HCT116 (cell line): ENCODE results near the gene FEM1B. TPM values are rescaled to one million over a fixed set of nuclear protein-coding genes. Genes with fewer than 3 reads are reported as not detected.

Experiments
- ATAC-seq: fragments of 200-7000 bp; cut with Tn5 transposase; 2 replicates; pipeline ENCODE4 v1.9.1; 2020; ENCODE audit warnings: mild to moderate bottlenecking, moderate library complexity
- BruUV-seq: library from RNA; stranded (reverse); fragments of 400-500 nt; replicated peaks from 2 replicates; lab custom pipeline; 2021; lab: Mats Ljungman, UMichigan
- CTCF ChIA-PET: fragments of 300-600 bp; sonication (Branson Sonifier 250); formaldehyde crosslinking; loops from one replicate; lab custom pipeline; 2021; ENCODE audit warnings: antibody characterized with exemption; lab: Charles Lee
- POLR2A ChIA-PET: fragments of 300-600, 350-600 bp; sonication (Branson Sonifier 250); formaldehyde crosslinking; loops from one replicate; lab custom pipeline; 2021; ENCODE audit warnings: antibody characterized with exemption; lab: Charles Lee
- RAD21 ChIA-PET, 2 experiments: fragments of 300-600 bp; sonication (Branson Sonifier 250); formaldehyde crosslinking; loops; one replicate each; lab custom pipeline; 2023; ENCODE audit warnings: low total read pairs in 2 of 2; ENCODE audit not compliant: uncharacterized antibody in 2 of 2, unreplicated experiment in 2 of 2, low non-redundant PET in 1 of 2; lab: Charles Lee
- DNase-seq: peaks from one replicate; pipeline ENCODE4 v3.0.0-alpha.2; 2010; ENCODE audit warnings: low read depth, low spot score
- H2AFZ ChIP-seq: fragments of 200-600 bp; shearing (Covaris generic), sonication (generic); 2 replicates; pipeline ENCODE4 v1.6.1; 2017; ENCODE audit warnings: low read depth, mixed run types, mixed read lengths, antibody characterized with exemption, low read length; ENCODE audit not compliant: poor library complexity, severe bottlenecking
- H3K27ac ChIP-seq: 2 replicates; pipeline ENCODE4 v1.5.1; 2012; ENCODE audit warnings: low read depth, low read length
- H3K27me3 ChIP-seq: fragments of 200-600 bp; sonication (generic); 2 replicates; pipeline ENCODE4 v1.6.1; 2016; ENCODE audit warnings: mixed run types, low read length, mixed read lengths; ENCODE audit not compliant: insufficient read depth
- H3K36me3 ChIP-seq, 2 experiments: fragments of 200-500 bp in 1 of 2; fragments of 200-600 bp in 1 of 2; sonication (Bioruptor generic) in 1 of 2; sonication (generic) in 1 of 2; 2 replicates each; pipeline versions ENCODE4 v1.5.1 to v1.6.1; 2014 to 2016; ENCODE audit warnings: low read length in 2 of 2, inconsistent platforms in 1 of 2, mixed read lengths in 1 of 2, mixed run types in 1 of 2; ENCODE audit not compliant: insufficient read depth in 2 of 2, control insufficient read depth in 1 of 2
- H3K4me1 ChIP-seq, 2 experiments: fragments of 200-600 bp in 1 of 2; sonication (generic) in 1 of 2; 2 replicates each; pipeline versions ENCODE4 v1.5.1 to v1.6.1; 2012 to 2017; ENCODE audit warnings: low read length in 2 of 2, inconsistent platforms in 1 of 2, mild to moderate bottlenecking in 1 of 2, mixed read lengths in 1 of 2, mixed run types in 1 of 2, moderate library complexity in 1 of 2; ENCODE audit not compliant: insufficient read depth in 2 of 2, control insufficient read depth in 1 of 2
- H3K4me2 ChIP-seq: fragments of 200-600 bp; sonication (generic); 2 replicates; pipeline ENCODE4 v1.6.1; 2017; ENCODE audit warnings: mixed run types, low read length, mixed read lengths
- H3K4me3 ChIP-seq, 2 experiments: fragments of 200-600 bp in 1 of 2; sonication (generic) in 1 of 2; replicated peaks in 1 of 2; 2 replicates each; pipeline ENCODE4 v1.5.1; 2011 to 2016; ENCODE audit warnings: low read length in 2 of 2, control low read depth in 1 of 2, low read depth in 1 of 2, mild to moderate bottlenecking in 1 of 2, mixed read lengths in 1 of 2, mixed run types in 1 of 2
- H3K79me2 ChIP-seq: fragments of 200-600 bp; sonication (generic); 2 replicates; pipeline ENCODE4 v1.6.1; 2017; ENCODE audit warnings: mild to moderate bottlenecking, mixed run types, low read length, moderate library complexity, mixed read lengths; ENCODE audit not compliant: insufficient read depth
- H3K9ac ChIP-seq: fragments of 200-600 bp; sonication (generic); 2 replicates; pipeline ENCODE4 v1.6.1; 2016; ENCODE audit warnings: low read length, mixed read lengths
- H3K9me2 ChIP-seq: fragments of 200-600 bp; sonication (generic), shearing (Covaris generic); 2 replicates; pipeline ENCODE4 v1.6.1; 2017; ENCODE audit warnings: mixed run types, mild to moderate bottlenecking, moderate library complexity; ENCODE audit not compliant: insufficient read depth
- H3K9me3 ChIP-seq, 2 experiments: fragments of 200-500 bp in 1 of 2; fragments of 200-600 bp in 1 of 2; sonication (Bioruptor generic) in 1 of 2; sonication (generic) in 1 of 2; 2 replicates each; pipeline ENCODE4 v1.6.1; 2014 to 2017; ENCODE audit warnings: low read length in 2 of 2, mixed read lengths in 2 of 2, inconsistent platforms in 1 of 2, low read depth in 1 of 2, mild to moderate bottlenecking in 1 of 2, mixed run types in 1 of 2, moderate library complexity in 1 of 2; ENCODE audit not compliant: control insufficient read depth in 1 of 2, insufficient read depth in 1 of 2
- H4K20me1 ChIP-seq: fragments of 200-600 bp; sonication (generic), shearing (Covaris generic); 2 replicates; pipeline ENCODE4 v1.6.1; 2017; ENCODE audit warnings: mixed run types, mild to moderate bottlenecking, moderate library complexity; ENCODE audit not compliant: insufficient read depth
- ATF3 ChIP-seq: IDR thresholded peaks from 2 replicates; pipeline ENCODE4 v1.6.1; 2012
- CEBPB ChIP-seq: IDR thresholded peaks from 2 replicates; pipeline ENCODE4 v1.6.1; 2012; ENCODE audit warnings: low read depth
- CTCF ChIP-seq, 3 experiments: fragments of 200-600 bp in 1 of 3; sonication (generic) in 1 of 3; IDR thresholded peaks in 2 of 3; conservative IDR thresholded peaks in 1 of 3; 2 replicates each; pipeline ENCODE4 v1.5.1; 2012 to 2017; ENCODE audit warnings: low read depth in 2 of 3, low read length in 2 of 3, antibody characterized with exemption in 1 of 3, borderline replicate concordance in 1 of 3, control low read depth in 1 of 3, mild to moderate bottlenecking in 1 of 3, mixed read lengths in 1 of 3, mixed run types in 1 of 3, moderate library complexity in 1 of 3; ENCODE audit not compliant: insufficient read depth in 1 of 3
- EGR1 ChIP-seq: IDR thresholded peaks from 2 replicates; pipeline ENCODE4 v1.6.1; 2012; ENCODE audit warnings: low read depth
- ELF1 ChIP-seq: IDR thresholded peaks from 2 replicates; pipeline ENCODE4 v1.6.1; 2012; ENCODE audit warnings: low read depth, borderline replicate concordance
- EZH2 ChIP-seq: fragments of 200-600 bp; sonication (generic); IDR thresholded peaks from 2 replicates; pipeline ENCODE4 v1.6.1; 2017; ENCODE audit warnings: antibody characterized with exemption, mixed run types
- EZH2phosphoT487 ChIP-seq: fragments of 200-600 bp; IDR thresholded peaks from 2 replicates; pipeline ENCODE4 v1.6.1; 2018; ENCODE audit warnings: antibody characterized with exemption, borderline replicate concordance
- JUND ChIP-seq: IDR thresholded peaks from 2 replicates; pipeline ENCODE4 v1.6.1; 2012
- MAX ChIP-seq: IDR thresholded peaks from 2 replicates; pipeline ENCODE4 v1.6.1; 2012
- POLR2A ChIP-seq: IDR thresholded peaks from 2 replicates; pipeline ENCODE4 v1.7.0; 2011; ENCODE audit warnings: borderline replicate concordance; ENCODE audit not compliant: insufficient read depth, insufficient read length; ENCODE audit errors: extremely low read depth
- POLR2AphosphoS5 ChIP-seq: IDR thresholded peaks from 2 replicates; pipeline ENCODE4 v1.6.1; 2011; ENCODE audit warnings: mild to moderate bottlenecking, low read depth, low read length, moderate library complexity
- RAD21 ChIP-seq: IDR thresholded peaks from 2 replicates; pipeline ENCODE4 v1.6.1; 2012; ENCODE audit warnings: low read depth, mild to moderate bottlenecking
- SIN3A ChIP-seq: IDR thresholded peaks from 2 replicates; pipeline ENCODE4 v1.6.1; 2012; ENCODE audit warnings: low read depth
- SP1 ChIP-seq: IDR thresholded peaks from 2 replicates; pipeline ENCODE4 v1.6.1; 2012; ENCODE audit warnings: low read depth
- TCF7L2 ChIP-seq: IDR thresholded peaks from 2 replicates; pipeline ENCODE4 v1.7.0; 2011; ENCODE audit warnings: borderline replicate concordance, inconsistent platforms; ENCODE audit not compliant: insufficient read depth, insufficient read length; ENCODE audit errors: extremely low read depth
- YY1 ChIP-seq: IDR thresholded peaks from 2 replicates; pipeline ENCODE4 v1.6.1; 2011; ENCODE audit warnings: low read length, low read depth, moderate library complexity, mild to moderate bottlenecking; ENCODE audit not compliant: insufficient replicate concordance; ENCODE audit errors: extremely low read depth
- ZBTB33 ChIP-seq: IDR thresholded peaks from 2 replicates; pipeline ENCODE4 v1.6.1; 2011; ENCODE audit warnings: mild to moderate bottlenecking, low read length, moderate library complexity; ENCODE audit not compliant: insufficient replicate concordance; ENCODE audit errors: extremely low read depth
- ZFX ChIP-seq: fragments of 450-650 bp; IDR thresholded peaks from 2 replicates; pipeline ENCODE4 v1.6.1; 2017
- intact Hi-C: fragments of 100-400 bp; cut with micrococcal nuclease; formaldehyde crosslinking; loops from 2 replicates; pipeline ENCODE4 v1.10.0; 2022
- total RNA-seq: library from RNA; stranded (reverse); gene quantifications from one replicate; pipeline ENCODE4 v1.2.1, GENCODE V29; 2021; ENCODE audit not compliant: unreplicated experiment

FEM1B gene
- total RNA-seq, 1 experiment from 2014 or later, result 39.7 TPM

- H3K27ac ChIP-seq, result peak overlapping the region; percentile 95
- H3K4me3 ChIP-seq, result peak overlapping the region; percentile 78 to 93
- peaks cover 15 to 36% of the 10 kb centered on the region in 2 experiments for H3K4me1 ChIP-seq
- DNase-seq (no peak), ATAC-seq (no peak)
- H3K79me2 ChIP-seq, result peaks cover 54% of the 10 kb centered on the region
- no TSS peak for BruUV-seq
- intact Hi-C loops, result no loop called here
- H3K36me3 ChIP-seq, result 0 out of 4 replicates have a peak, but pooled peaks cover 2 to 9% of the 10 kb centered on the region in 2 experiments
- TF ChIP-seq EGR1, result no peak
- TF ChIP-seq CEBPB, result no peak
- TF ChIP-seq ZFX, result peak; percentile 72
- no peak for TF ChIP-seq YY1
- TF ChIP-seq SP1, result no peak
- no peak for TF ChIP-seq SIN3A
- no peak for TF ChIP-seq ZBTB33
- no peak for TF ChIP-seq MAX
- no peak for TF ChIP-seq POLR2AphosphoS5
- TF ChIP-seq EZH2phosphoT487, result no peak
- no peak for TF ChIP-seq JUND
- no peak for TF ChIP-seq EZH2
- TF ChIP-seq ATF3, result no peak
- TF ChIP-seq RAD21, result no peak
- TF ChIP-seq CTCF (IDR thresholded peaks at IDR 0.05 in 2 of 3, conservative IDR thresholded peaks at IDR 0.05 in 1 of 3; ENCODE audit: borderline replicate concordance in 1 of 3, insufficient read depth in 1 of 3, low read depth in 2 of 3, low read length in 2 of 3), result peak in 2 of 3 experiments; percentile 20 to 30; a peak in 2 of 6 replicates
- TF ChIP-seq POLR2A, result no peak
- no peak for TF ChIP-seq ELF1
- TF ChIP-seq TCF7L2, result no peak
- RAD21 ChIA-PET, result no interaction called here
- H3K4me2 ChIP-seq, result peak overlapping the region; percentile 84
- POLR2A ChIA-PET, result interaction anchor here (1.1 kb wide), 2 partner anchors 19 to 25 kb away, joined by 3 to 7 read pairs; no protein-coding TSS in a partner anchor
- H3K9me2 ChIP-seq, result no peaks in the 10 kb centered on the region
- H4K20me1 ChIP-seq, result peaks cover 13% of the 10 kb centered on the region; the same call in 1 of the 2 replicates
- no peaks in the 10 kb centered on the region for H3K9me3 ChIP-seq
- H2AFZ ChIP-seq, result no peak overlapping the region
- no peaks in the 10 kb centered on the region for H3K27me3 ChIP-seq
- CTCF ChIA-PET, result interaction anchor here (1.1 to 1.8 kb wide), 2 partner anchors 25 to 28 kb away, joined by 7 to 9 read pairs; no protein-coding TSS in a partner anchor
- H3K9ac ChIP-seq, result peak overlapping the region; percentile 82
Observed at GRCh38 chr15:68278345-68278594, 725 bp downstream of the FEM1B start.
